Lung (tissue), 12 donors: Measurements from ENCODE around the gene ZNF827. TPM values are rescaled to one million over a fixed set of nuclear protein-coding genes. Genes with fewer than 3 reads are reported as not detected.
A peak's percentile ranks its signal among the peaks of the same experiment; 100 is the strongest.

ENCODE experiments used
- ATAC-seq: fragments of 200-7000 bp; cut with Tn5 transposase; one replicate; pipeline ENCODE4 v1.9.1; 2020; ENCODE audit warnings: moderate number of reproducible peaks; ENCODE audit not compliant: insufficient read depth, low FRiP score
- DNase-seq, 3 donors: peaks; one replicate each; pipeline ENCODE4 v3.0.0-alpha.2; 2013 to 2017
- H3K27ac ChIP-seq, 2 donors: one replicate each; pipeline ENCODE4 v1.5.1; 2013; ENCODE audit warnings: mild to moderate bottlenecking in 2 of 2, moderate library complexity in 2 of 2, control low read depth in 1 of 2, inconsistent platforms in 1 of 2, low read depth in 1 of 2, low read length in 1 of 2
- H3K27me3 ChIP-seq, 3 donors: one replicate each; pipeline ENCODE4 v1.5.1; 2013; ENCODE audit warnings: low read length in 2 of 3; ENCODE audit not compliant: control insufficient read depth in 3 of 3, insufficient read depth in 3 of 3
- H3K36me3 ChIP-seq, 4 donors: one replicate each; pipeline ENCODE4 v1.5.1; 2013; ENCODE audit warnings: low read length in 4 of 4, mild to moderate bottlenecking in 1 of 4, moderate library complexity in 1 of 4; ENCODE audit not compliant: control insufficient read depth in 4 of 4, insufficient read depth in 4 of 4
- H3K4me1 ChIP-seq, 5 donors: one replicate each; pipeline ENCODE4 v1.5.1; 2013; ENCODE audit warnings: low read length in 5 of 5, mild to moderate bottlenecking in 2 of 5, moderate library complexity in 1 of 5; ENCODE audit not compliant: control insufficient read depth in 5 of 5, insufficient read depth in 5 of 5
- H3K4me3 ChIP-seq: one replicate; pipeline ENCODE4 v1.5.1; 2013; ENCODE audit warnings: mild to moderate bottlenecking, control low read depth, moderate library complexity
- H3K9ac ChIP-seq, 2 donors: one replicate each; pipeline ENCODE4 v1.5.1; 2013; ENCODE audit warnings: low read length in 2 of 2, control low read depth in 1 of 2; ENCODE audit not compliant: insufficient read depth in 1 of 2
- H3K9me3 ChIP-seq, 4 donors: one replicate each; pipeline ENCODE4 v1.5.1; 2013; ENCODE audit warnings: low read length in 3 of 4, mild to moderate bottlenecking in 1 of 4, moderate library complexity in 1 of 4; ENCODE audit not compliant: control insufficient read depth in 4 of 4, insufficient read depth in 3 of 4
- CTCF ChIP-seq: IDR thresholded peaks from 2 replicates; pipeline ENCODE4 v1.5.1; 2012; ENCODE audit warnings: mild to moderate bottlenecking; ENCODE audit errors: control extremely low read depth, extremely low read depth
- WGBS, 2 donors: extraction: QIAGEN DNeasy Blood & Tissue Kit; methylation state at CpG; one replicate each; pipeline ENCODE4 v1.1.7; 2013; 5-methylcytosine and 5-hydroxymethylcytosine counted together
- polyA plus RNA-seq, 2 donors: library from polyadenylated mRNA; stranded (reverse); fragments of 200-250 nt; gene quantifications; one replicate each; pipeline ENCODE4 v1.2.1, GENCODE V29; 2013
- total RNA-seq, 2 donors: library from RNA; depleted of rRNA in 1 of 2; stranded (reverse); fragments of >200 nt in 1 of 2; gene quantifications; one replicate each; pipeline ENCODE4 v1.2.1, GENCODE V29; 2014 to 2021
- donor health status: control.
- donor health status: control.
- donor health status: Bipolar disorder and iron deficiency.
- donor health status: healthy.
- donor health status: DM: yes; HTN: yes; CAD: no.

Gene ZNF827
- total and polyA plus RNA-seq, 4 donors = 2.7 to 27.4 (median 8.2) TPM

GRCh38 chr4:145788755-145789154, 149.9 kb downstream of the ZNF827 start:
- Histone ChIP-seq H3K27ac (no peak overlapping the region), H3K9ac (no peak overlapping the region), H3K4me1 (peaks cover 0 to 7% (median 0%) of the 10 kb centered on the region in 5 donors), H3K4me3 (no peak overlapping the region), H3K36me3 (peaks cover 0 to 9% (median 2%) of the 10 kb centered on the region in 4 donors), H3K9me3 (peaks cover 0 to 3% (median 0%) of the 10 kb centered on the region in 4 donors), H3K27me3 (no peaks in the 10 kb centered on the region)
- DNase-seq (peak in 2 of 3 donors; percentile 59 to 61), ATAC-seq (no peak)
- WGBS, 2 donors = 66 to 90% methylated on average over 2 of the region's 2 CpGs
- no peak for TF ChIP-seq CTCF

GRCh38 chr4:145786830-145787229, 151.8 kb downstream of the ZNF827 start:
- peaks cover 0 to 7% (median 0%) of the 10 kb centered on the region in 5 donors for H3K4me1 ChIP-seq

GRCh38 chr4:145786261-145786660, 152.4 kb downstream of the ZNF827 start:
- peaks cover 0 to 7% (median 0%) of the 10 kb centered on the region in 5 donors for H3K4me1 ChIP-seq
- WGBS, 2 donors = 92 to 95% methylated on average over 2 of the region's 2 CpGs
- TF ChIP-seq CTCF = no peak
- no peak overlapping the region for H3K9ac ChIP-seq
- DNase-seq = no peak
- H3K4me3 ChIP-seq = no peak overlapping the region
- peaks cover 0 to 6% (median 3%) of the 10 kb centered on the region in 4 donors for H3K36me3 ChIP-seq
- no peak overlapping the region for H3K27ac ChIP-seq
- ATAC-seq = no peak
- peaks cover 0 to 3% (median 0%) of the 10 kb centered on the region in 4 donors for H3K9me3 ChIP-seq
- no peaks in the 10 kb centered on the region for H3K27me3 ChIP-seq

More at GRCh38 chr4:145786830-145787229, 151.8 kb downstream of the ZNF827 start:
- Histone ChIP-seq H3K4me3 (no peak overlapping the region), H3K9ac (no peak overlapping the region), H3K9me3 (peaks cover 0 to 3% (median 0%) of the 10 kb centered on the region in 4 donors), H3K27me3 (no peaks in the 10 kb centered on the region), H3K36me3 (peaks cover 0 to 7% (median 4%) of the 10 kb centered on the region in 4 donors), H3K27ac (no peak overlapping the region)
- no peak for TF ChIP-seq CTCF
- 56 to 91% methylated on average over 5 of the region's 5 CpGs for WGBS, 2 donors
- no peak for ATAC-seq
- no peak for DNase-seq

GRCh38 chr4:145785391-145786008, 153.1 kb downstream of the ZNF827 start:
- peaks cover 0 to 7% (median 0%) of the 10 kb centered on the region in 5 donors for H3K4me1 ChIP-seq
- no peak for DNase-seq
- no peak overlapping the region for H3K4me3 ChIP-seq
- H3K9me3 ChIP-seq = peaks cover 0 to 3% (median 0%) of the 10 kb centered on the region in 4 donors
- H3K36me3 ChIP-seq = peaks cover 0 to 6% (median 3%) of the 10 kb centered on the region in 4 donors
- ATAC-seq = no peak
- no peaks in the 10 kb centered on the region for H3K27me3 ChIP-seq
- no peak overlapping the region for H3K27ac ChIP-seq
- no peak for TF ChIP-seq CTCF
- 35 to 44% methylated on average over 2 of the region's 2 CpGs for WGBS, 2 donors
- no peak overlapping the region for H3K9ac ChIP-seq
